Chondrocyte (in vitro differentiated cells): ENCODE results near the gene HHAT. TPM values are rescaled to one million over a fixed set of nuclear protein-coding genes. Genes with fewer than 3 reads are reported as not detected.
"Not testable (repeated sequence)": the region's sequence is repeated elsewhere in the genome, so short reads cannot be mapped to it uniquely, and the experiment has no call there.

Experiments used
- DNase-seq: peaks from one replicate; pipeline ENCODE4 v3.0.0; 2021; ENCODE audit warnings: mixed read lengths, low spot score
- H3K27ac Mint-ChIP-seq: one replicate; pipeline ENCODE4 v1.8.0; 2021; ENCODE audit warnings: mild to moderate bottlenecking, moderate library complexity, mixed read lengths; ENCODE audit not compliant: unreplicated experiment
- H3K27me3 Mint-ChIP-seq: 2 replicates; pipeline ENCODE4 v1.8.0; 2021; ENCODE audit warnings: low read depth, mixed read lengths
- H3K36me3 Mint-ChIP-seq: 2 replicates; pipeline ENCODE4 v1.8.0; 2021; ENCODE audit warnings: low read depth, mixed read lengths
- H3K4me1 Mint-ChIP-seq: 2 replicates; pipeline ENCODE4 v1.8.0; 2021; ENCODE audit warnings: low read depth, mild to moderate bottlenecking, mixed read lengths
- H3K4me3 Mint-ChIP-seq: one replicate; pipeline ENCODE4 v1.8.0; 2021; ENCODE audit warnings: mild to moderate bottlenecking, moderate library complexity, mixed read lengths; ENCODE audit not compliant: unreplicated experiment
- H3K9me3 Mint-ChIP-seq: 2 replicates; pipeline ENCODE4 v1.8.0; 2021; ENCODE audit warnings: low read depth, mixed read lengths
- total RNA-seq: library from RNA; stranded (reverse); gene quantifications from 3 replicates; pipeline ENCODE4 v1.2.1, GENCODE V29; 2021
- TF ChIP-seq, protein P1 (sequence below): fragments of 200-600 bp; sonication (generic); IDR thresholded peaks from 2 replicates; pipeline ENCODE4 v1.5.0; 2021; ENCODE audit warnings: antibody characterized with exemption, mild to moderate bottlenecking, moderate library complexity

Gene HHAT
- total RNA-seq, 1 donor from 2014 or later = 6.4 TPM

DNA sequence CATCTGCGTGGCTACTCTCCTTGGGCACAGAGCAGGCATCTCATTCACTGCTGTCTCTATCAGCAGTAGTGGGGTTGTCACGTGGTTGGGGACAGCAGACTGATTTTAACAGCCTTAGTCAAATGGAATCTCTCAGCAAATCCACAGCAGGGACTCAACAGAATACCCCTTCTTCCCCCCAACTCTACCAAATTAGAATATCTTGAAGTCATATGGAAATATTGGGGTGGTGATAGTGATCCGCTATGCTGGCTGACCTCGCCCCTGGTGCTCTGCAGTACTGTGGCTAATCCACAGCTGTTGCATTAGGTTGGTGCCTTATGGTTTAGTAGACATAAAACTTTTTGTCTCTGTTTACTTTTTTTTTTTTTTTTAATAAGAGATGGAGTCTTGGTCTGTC is 23.9 kb downstream of the HHAT start:
- TF ChIP-seq, protein P1, sequence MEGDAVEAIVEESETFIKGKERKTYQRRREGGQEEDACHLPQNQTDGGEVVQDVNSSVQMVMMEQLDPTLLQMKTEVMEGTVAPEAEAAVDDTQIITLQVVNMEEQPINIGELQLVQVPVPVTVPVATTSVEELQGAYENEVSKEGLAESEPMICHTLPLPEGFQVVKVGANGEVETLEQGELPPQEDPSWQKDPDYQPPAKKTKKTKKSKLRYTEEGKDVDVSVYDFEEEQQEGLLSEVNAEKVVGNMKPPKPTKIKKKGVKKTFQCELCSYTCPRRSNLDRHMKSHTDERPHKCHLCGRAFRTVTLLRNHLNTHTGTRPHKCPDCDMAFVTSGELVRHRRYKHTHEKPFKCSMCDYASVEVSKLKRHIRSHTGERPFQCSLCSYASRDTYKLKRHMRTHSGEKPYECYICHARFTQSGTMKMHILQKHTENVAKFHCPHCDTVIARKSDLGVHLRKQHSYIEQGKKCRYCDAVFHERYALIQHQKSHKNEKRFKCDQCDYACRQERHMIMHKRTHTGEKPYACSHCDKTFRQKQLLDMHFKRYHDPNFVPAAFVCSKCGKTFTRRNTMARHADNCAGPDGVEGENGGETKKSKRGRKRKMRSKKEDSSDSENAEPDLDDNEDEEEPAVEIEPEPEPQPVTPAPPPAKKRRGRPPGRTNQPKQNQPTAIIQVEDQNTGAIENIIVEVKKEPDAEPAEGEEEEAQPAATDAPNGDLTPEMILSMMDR = no peak
- Mint-ChIP-seq H3K9me3 (no peaks in the 10 kb centered on the region), H3K36me3 (peaks cover 1% of the 10 kb centered on the region), H3K27me3 (no peaks in the 10 kb centered on the region), H3K4me3 (no peak overlapping the region), H3K4me1 (peaks cover 2% of the 10 kb centered on the region), H3K27ac (no peak overlapping the region)
- no peak for DNase-seq

DNA sequence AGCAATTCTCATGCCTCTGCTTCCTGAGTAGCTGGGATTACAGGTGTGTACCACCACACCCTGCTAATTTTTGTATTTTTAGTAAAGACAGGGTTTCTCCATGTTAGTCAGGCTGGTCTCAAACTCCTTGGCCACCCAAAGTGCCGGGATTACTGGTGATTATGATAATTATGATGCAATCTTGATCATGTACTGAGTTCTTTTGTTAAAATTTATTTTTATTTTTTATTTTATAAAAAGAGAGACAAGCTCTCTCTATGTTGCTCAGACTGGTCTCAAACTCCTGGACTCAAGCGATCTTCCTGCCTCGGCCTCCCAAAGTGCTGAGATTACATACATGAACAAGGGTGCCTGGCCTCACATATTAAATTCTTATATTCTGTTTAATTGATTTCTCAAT is 25.6 kb downstream of the HHAT start:
- not testable (repeated sequence) for H3K36me3 Mint-ChIP-seq, H3K9me3 Mint-ChIP-seq, H3K27ac Mint-ChIP-seq, H3K4me1 Mint-ChIP-seq, H3K27me3 Mint-ChIP-seq, DNase-seq, H3K4me3 Mint-ChIP-seq

DNA sequence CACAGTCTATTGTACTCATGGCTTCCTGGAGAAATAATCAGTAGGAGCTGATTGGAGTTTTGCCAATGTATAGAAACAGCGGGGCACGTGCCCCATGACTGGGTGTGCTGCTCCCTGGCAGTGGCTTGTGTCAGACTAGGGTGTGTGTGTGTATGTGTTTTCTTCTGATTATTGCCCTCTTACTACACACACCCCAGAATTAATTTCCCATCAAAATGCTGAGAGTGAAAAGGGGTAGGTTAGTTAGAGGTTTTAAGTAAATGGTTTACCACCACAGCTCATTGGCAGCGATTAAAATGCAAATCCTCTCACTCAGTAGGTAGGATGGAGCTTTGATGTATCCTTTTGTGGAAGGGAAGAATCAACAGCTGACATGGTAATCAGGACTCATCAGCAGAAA is 29.9 kb downstream of the HHAT start:
- H3K27me3 Mint-ChIP-seq = no peaks in the 10 kb centered on the region
- H3K9me3 Mint-ChIP-seq = no peaks in the 10 kb centered on the region
- no peak overlapping the region for H3K4me3 Mint-ChIP-seq

DNA sequence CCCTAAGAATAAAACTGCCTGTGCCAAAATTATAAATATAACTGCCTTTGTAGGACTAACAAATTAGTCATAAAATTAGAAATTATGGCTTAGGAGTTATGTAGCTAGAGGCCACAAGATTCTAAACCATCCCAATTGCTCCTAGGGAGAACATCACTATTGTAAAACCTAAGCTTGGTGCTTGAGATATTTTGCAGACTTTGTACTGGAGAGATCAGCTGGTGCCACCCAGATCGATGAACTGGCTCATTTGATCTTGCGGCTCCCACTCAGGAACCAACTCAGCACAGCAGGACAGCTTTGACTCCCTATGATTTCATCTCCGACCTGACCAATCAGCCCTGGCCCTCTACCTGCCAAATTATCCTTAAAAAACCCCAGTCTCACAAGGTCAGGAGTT is 30.6 kb downstream of the HHAT start:
- H3K27ac Mint-ChIP-seq = no peak overlapping the region
- no peaks in the 10 kb centered on the region for H3K9me3 Mint-ChIP-seq
- H3K27me3 Mint-ChIP-seq = no peaks in the 10 kb centered on the region
- no peak for DNase-seq
- peaks cover 1% of the 10 kb centered on the region for H3K36me3 Mint-ChIP-seq
- peaks cover 20% of the 10 kb centered on the region for H3K4me1 Mint-ChIP-seq
- H3K4me3 Mint-ChIP-seq = no peak overlapping the region
- TF ChIP-seq, protein P1 = no peak

More for the DNA sequence above, 29.9 kb downstream of the HHAT start:
- peaks cover 1% of the 10 kb centered on the region for H3K36me3 Mint-ChIP-seq
- DNase-seq = no peak
- H3K4me1 Mint-ChIP-seq = peaks cover 20% of the 10 kb centered on the region
- no peak overlapping the region for H3K27ac Mint-ChIP-seq
- TF ChIP-seq, protein P1 = no peak

DNA sequence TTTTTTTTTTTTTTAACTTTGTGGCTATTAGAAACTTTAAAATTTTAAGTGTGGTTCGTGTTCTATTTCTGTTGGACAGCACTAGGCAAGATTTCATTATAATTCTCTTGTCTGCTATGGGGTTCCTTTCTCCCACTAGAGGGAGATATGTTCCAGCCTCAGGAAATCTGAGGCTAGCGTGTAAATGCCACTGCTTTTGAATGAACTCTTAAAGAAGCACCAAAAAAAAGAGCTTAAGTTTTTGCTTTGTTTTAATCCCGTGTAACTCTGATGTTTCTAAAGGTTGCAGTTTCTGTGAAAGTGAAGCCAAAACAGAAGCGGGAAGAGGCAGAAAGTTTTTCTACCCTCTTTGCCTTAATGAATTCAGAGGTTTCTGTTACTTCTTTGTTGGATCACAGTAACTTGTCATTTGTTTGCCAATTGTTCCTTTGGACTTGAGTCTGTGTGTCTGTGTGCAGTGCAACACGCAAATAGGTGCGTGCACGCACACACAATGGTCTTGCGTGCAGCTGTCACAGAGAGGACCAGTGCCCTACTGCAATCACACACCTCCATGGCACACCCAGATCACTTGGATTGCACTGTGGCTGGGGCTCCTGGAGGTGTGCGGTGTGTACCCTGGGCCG is 32.3 kb downstream of the HHAT start:
- Mint-ChIP-seq H3K9me3 (no peaks in the 10 kb centered on the region), H3K27ac (no peak overlapping the region)
- DNase-seq = no peak

More for the DNA sequence above, 32.3 kb downstream of the HHAT start:
- Mint-ChIP-seq H3K4me3 (no peak overlapping the region), H3K4me1 (peaks cover 25% of the 10 kb centered on the region), H3K36me3 (peaks cover 1% of the 10 kb centered on the region), H3K27me3 (no peaks in the 10 kb centered on the region)
- TF ChIP-seq, protein P1 = peak; percentile 89
